NCI-H1092 treated with DMSO at 0.1 percent for 48 hours (cell line): ENCODE data around the gene ARPP21.

Source experiments
- DNase-seq: peaks from one replicate; lab custom pipeline; 2025; lab: John Stamatoyannopoulos, UW

Gene ARPP21

GRCh38 chr3:35641920-35642527 lies 2.7 kb downstream of the ARPP21 start:
- DNase-seq: no peak

DNA sequence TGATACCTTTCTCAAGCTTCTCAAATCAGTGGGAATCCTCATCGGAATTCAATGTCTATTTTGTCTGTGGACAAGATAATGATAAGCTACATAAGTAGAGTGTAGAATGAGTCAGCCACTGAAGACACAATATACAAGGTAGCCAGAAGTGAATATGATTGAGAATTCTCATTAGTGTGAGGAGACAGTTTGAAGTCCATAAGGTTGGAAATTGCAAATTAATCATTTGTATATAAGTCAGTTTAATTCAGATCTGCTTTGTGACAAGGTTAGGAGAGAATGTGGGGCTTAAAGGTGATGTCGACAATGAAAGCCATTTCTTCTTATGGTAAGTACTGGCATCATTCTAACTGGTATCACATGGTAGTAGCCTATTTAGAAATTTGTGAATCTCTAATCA lies 4.2 kb downstream of the ARPP21 start:
- DNase-seq: no peak

DNA sequence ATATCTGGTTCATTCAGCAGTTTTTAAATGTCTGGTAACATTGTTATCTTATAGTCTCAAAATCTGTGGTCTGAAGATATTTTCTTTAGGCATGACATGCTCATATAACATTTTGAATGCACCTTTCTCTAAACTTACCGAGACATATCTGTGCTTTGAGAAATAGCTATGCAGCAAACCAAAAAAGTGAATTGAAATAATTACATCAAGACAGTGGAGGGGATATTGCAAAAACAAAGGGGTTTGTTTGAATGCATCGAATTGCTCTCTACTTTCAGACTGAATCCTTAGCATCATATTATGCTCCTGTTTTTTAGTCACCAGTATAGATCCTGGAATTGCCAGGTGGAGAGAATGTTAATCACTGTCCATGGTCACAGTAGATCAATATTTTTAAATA lies 5.1 kb downstream of the ARPP21 start:
- DNase-seq: no peak

GRCh38 chr3:35645189-35645588 lies 5.9 kb downstream of the ARPP21 start:
- no peak for DNase-seq

DNA sequence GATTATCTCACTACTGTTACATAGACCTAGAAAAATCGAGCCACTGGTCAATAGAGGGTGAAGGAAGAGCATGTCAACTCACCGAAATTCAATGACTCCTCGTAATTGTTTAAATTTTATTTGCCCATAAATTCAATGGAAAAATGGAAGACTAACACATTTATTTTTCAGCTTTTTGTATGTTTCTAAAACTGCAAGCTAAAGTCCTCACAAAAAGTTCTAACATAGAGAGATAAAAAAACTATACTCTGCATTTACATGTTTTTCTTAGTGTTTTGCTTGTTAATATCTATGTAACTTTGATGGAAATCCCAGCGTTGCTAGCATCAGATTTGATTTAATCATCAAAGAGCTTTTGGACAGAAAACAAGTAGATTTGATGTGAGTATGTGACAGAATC lies 6.8 kb downstream of the ARPP21 start:
- no peak for DNase-seq

DNA sequence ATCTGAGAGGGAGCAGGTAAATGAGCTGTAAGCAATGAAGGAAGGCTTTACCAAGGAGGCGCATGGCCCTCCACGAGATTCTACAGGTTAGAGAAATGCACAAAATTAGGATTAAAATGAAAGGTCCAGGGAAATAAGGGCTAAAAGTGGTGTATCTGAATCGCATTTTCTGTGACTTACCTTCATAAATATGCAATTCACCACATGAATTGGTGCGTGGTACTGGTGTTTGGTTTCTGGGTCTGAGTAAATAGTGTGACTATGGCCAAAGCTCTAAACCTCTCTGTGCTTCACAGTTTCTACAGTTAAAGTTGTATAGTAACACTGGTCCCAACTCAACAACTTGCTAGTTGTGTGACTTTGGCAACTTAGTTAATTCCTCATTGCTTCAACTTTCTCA lies 8.1 kb downstream of the ARPP21 start:
- no peak for DNase-seq

- no peak for DNase-seq
These were observed 9.0 kb downstream of the ARPP21 start for GRCh38 chr3:35648347-35648746.

DNA sequence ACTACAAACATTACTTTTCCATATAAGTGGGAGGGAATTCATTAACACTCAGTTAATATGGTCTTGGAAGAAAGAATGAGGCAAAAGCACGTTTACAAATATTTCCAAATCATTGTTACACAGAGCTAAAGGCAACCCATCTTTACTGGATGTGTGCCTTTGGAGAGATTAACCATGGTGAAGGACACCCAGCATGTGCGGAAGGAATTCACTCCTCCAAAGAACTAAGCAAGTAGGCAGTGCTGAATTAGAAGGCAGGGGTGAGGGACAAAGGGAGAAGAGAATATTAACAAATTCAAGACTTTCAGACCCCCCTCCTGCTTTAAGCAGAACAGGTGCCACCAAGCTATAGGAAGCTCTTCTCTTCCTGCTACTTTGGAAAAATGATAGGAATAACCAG lies 10.1 kb downstream of the ARPP21 start:
- no peak for DNase-seq

- DNase-seq: no peak
These were observed 12.1 kb downstream of the ARPP21 start for GRCh38 chr3:35651426-35651825.

GRCh38 chr3:35651851-35652250 lies 12.5 kb downstream of the ARPP21 start:
- DNase-seq: no peak

DNA sequence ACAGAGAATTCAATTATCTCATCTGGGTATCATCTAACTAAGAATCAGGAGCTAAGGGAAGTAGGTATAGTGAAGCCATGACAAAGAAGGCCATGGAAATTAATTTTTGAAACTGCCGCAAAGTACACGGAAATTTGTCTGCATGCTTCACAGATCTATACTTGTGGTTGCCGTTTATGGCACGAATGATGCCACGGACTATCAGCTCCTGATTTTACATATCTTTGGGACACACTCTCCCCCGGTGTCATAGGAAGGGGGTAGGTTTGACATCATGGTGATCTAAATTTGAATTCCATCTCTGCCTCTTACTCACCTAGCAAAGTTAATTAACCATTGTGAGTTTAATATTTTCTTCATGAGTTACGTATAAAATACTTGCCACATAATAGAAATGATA lies 14.0 kb downstream of the ARPP21 start:
- no peak for DNase-seq

DNA sequence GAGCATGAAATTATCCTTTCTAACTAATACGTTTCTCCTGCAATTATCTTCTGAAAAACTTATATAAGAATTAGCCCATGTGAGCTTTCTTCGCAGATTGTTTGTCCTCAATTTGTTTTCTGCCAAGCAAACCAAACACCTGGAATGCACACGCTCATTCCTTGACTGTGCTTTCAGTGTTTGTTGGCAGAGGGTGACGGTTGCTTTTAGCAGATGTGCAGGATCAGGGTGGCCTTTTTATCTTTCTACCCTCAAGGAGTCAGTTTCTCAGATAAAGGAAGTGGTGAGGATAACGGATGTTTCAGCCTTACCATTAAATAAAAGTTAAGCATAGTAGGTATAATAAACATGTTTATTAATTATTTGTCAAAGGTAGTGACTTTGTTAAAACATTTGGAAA lies 15.2 kb downstream of the ARPP21 start:
- DNase-seq: no peak

- no peak for DNase-seq
These were observed 19.4 kb downstream of the ARPP21 start for GRCh38 chr3:35658686-35659085.

- DNase-seq: no peak
These were observed 20.4 kb downstream of the ARPP21 start for GRCh38 chr3:35659768-35660167.

GRCh38 chr3:35663471-35663870 lies 24.1 kb downstream of the ARPP21 start:
- DNase-seq: no peak

DNA sequence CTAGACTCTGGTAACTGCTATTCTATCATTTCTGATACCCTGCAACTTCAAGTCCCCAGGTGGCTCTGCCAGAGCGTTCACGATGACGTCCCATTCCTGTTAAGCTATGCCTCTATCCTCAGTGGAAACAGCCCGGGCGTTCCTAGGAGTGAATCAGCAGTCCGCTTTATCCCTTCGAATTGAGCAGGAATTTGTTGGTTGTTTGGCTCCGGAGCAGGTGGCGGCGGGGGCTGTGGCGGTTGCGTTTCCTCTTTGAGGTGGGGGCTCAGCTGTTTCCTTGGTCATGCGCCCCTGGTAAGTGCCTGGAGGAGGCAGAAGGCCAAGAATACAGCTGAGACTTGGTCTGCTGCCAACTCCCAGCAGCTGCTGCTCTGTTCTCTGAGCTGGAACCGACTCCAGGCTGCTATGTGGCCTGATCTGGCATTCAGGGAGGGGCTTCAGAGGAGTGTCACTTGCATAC lies 25.2 kb downstream of the ARPP21 start:
- peak; percentile 88 for DNase-seq

DNA sequence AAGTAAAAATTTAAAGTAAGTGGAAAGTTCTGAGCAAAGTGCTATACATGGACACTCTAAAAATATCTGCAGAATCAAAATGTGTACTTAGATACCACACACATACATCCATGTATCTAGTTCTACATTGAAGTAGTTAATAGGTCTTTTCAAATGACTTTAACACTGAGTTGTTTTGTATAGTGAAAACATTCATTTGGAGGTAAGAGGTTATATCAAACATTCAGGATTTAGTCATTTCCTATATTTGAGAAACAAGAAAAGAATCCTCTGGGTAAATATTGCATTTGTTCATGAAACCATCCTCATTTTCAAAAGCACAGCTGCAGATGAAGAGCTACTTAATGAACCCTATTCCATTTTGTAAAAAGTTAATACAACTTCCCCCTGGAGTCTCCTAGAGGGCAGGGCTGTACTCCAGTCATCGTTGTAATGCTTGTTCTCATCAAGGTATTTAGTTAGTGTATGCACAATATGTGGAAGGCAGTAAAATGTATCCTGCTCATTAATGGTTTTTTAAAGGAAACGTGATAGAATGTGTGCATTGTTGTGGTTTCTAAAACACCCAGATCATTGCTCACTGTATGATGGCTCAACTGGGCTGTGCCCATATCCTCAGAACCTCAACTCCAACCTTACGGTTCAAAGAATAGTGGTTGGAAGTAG lies 26.2 kb downstream of the ARPP21 start:
- DNase-seq: no peak

DNA sequence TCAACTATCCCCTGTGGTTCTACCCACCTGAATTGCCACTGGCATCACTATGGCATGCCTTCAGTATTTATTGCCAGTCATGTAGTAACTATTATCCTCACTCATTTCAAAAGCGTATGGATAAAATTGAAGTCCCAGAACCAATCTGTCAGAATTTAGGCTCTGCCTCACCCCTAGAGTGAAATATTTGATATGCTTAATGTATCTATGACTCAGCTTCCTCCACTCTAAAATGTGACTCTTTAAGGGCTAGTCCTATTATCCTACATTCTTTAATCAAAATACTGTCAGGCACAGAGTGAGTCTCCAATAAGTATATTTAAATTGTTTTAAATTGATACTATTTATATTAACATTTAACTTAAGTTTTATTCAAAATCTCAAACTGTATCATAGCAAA lies 27.6 kb downstream of the ARPP21 start:
- DNase-seq: no peak

- no peak for DNase-seq
These were observed 31.2 kb downstream of the ARPP21 start for GRCh38 chr3:35670408-35670965.

DNA sequence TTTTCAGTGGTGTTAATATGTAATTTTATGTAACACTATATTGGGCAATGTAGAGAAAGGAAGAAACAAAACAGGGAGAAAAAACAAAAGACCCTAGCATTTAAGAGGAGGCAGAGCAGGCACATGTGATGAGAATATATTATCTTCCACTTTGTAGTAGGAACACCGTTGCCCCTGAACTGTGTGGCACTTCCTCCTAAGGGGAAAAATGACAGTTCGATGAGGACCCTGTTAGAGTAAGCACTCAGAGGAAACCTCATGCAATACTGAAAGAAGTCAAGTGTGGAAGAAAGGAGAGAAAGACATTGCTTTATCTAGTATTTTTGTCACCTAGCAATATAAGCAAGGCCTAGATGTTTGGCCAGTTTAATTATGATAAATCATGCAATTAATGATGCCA lies 32.2 kb downstream of the ARPP21 start:
- no peak for DNase-seq

- DNase-seq: no peak
These were observed 33.7 kb downstream of the ARPP21 start for GRCh38 chr3:35673017-35673416.

GRCh38 chr3:35674451-35675109 lies 35.3 kb downstream of the ARPP21 start:
- no peak for DNase-seq

GRCh38 chr3:35675206-35675605 lies 35.9 kb downstream of the ARPP21 start:
- DNase-seq: no peak
